A549 (cell line): ENCODE measurements around the gene TLDC2.

ENCODE experiments used
- BHLHE40 ChIP-seq: IDR thresholded peaks from 2 replicates; pipeline ENCODE4 v1.6.1; 2012; ENCODE audit warnings: low read depth, low read length, inconsistent platforms
- REST ChIP-seq: fragments of 200-600 bp; sonication (generic); IDR thresholded peaks from 2 replicates; pipeline ENCODE4 v1.6.1; 2016; ENCODE audit warnings: antibody characterized with exemption, mild to moderate bottlenecking, moderate library complexity

DNA sequence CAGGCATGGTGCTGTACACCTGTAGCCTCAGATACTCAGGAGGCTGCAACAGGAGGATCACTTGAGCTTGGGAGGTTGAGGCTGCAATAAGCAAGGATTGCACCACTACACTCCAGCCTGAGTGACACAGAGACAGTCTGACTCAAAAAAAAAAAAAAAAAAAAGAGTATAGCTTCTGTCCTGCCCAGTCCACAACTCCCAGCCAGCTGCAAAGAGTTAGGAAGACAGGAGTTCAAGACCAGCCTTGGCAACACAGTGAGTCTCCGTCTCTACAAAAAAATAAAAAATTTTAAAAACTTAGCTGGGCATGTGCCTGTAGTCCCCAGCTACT, 28.3 kb upstream of the TLDC2 start:
- no peak for TF ChIP-seq BHLHE40
- TF ChIP-seq REST = no peak
